Cerebellar nuclear complex (tissue), 1 donor: Measurements from ENCODE around the gene RIGI.
"Not testable (repeated sequence)": the region's sequence is repeated elsewhere in the genome, so short reads cannot be mapped to it uniquely, and the experiment has no call there.

Source experiments
- DNase-seq, 2 experiments: peaks; one replicate each; lab custom pipeline; 2025; lab: John Stamatoyannopoulos, UW

Gene RIGI

DNA sequence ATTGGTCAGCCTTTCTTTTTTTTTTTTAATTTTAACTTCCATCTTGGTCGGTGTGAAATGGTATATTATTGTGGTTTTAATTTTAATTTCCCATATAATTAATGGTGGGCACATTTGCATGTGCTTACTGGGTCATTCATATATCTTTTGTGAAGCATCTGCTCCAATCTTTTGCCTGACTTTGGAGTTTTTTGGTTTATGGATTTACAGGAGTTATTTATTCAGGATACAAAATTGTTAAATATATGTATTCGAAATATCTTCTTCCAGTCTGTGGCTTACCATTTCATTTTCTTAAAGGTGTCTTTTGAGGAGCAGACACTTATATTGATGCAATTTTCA lies 682 bp upstream of the RIGI start:
- DNase-seq, result no peak

- no peak for DNase-seq
These were observed 326 bp downstream of the RIGI start for GRCh38 chr9:32525709-32526030.

DNA sequence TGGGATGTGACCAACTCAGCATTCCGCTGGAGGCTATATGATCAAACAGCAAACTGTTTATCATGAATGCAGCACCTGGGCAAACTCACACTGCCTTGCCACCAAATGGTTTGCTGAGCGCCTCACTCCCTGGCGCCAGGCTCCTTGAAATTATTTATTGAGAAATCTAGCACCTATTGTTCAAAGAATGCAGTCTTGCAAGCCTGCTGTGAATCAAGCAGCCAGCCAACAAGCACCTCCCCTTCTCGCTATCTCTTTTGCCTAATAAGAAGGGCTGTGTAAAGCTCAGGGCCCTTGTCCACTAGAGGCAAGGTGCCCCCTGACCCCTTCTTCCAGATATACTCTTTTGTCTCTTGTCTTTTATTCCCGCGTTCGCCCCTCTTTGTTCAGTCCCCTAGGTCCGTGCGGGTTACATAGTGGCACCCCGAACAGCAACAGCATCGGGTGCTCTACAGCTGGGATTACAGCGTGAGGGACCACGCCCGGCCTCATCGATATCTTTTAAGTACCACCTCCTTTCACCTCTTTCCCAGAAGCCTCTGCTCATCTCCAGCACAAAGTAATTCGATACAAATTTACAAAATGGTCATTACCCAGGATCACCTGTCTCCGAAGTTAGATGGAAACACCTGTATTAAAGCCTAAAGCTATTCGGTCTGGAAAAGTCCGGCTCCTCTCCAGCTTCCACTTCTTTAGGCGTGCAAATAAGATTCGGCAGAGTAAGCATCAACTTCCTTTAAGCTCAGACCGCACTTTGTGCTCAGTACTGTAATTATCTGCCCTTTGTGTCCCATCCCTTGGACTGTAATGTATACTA lies 896 bp downstream of the RIGI start:
- DNase-seq, result no peak

- DNase-seq, result not testable (repeated sequence)
These were observed 1.5 kb downstream of the RIGI start for GRCh38 chr9:32524558-32524891.

DNA sequence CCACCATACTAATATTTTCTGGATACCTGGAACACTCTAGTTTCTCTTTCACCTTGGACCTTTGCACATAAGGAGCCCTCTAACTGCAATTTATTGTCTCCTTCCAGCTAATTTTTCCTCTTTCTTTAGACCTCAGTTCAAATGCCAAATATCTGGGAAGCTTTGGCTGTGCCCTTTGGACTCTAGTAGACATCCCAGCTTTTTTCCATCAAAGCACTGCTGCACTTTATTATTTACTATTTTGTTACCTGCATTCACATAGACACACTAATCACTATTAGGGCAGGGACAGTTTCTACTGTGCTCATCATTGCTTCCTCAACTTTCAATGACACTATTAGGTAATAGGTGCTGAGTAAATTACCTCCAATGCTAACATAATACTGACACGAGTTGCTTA lies 2.1 kb downstream of the RIGI start:
- DNase-seq, result no peak

- no peak for DNase-seq
These were observed 7.7 kb downstream of the RIGI start for GRCh38 chr9:32518276-32518675.

GRCh38 chr9:32516241-32516640 lies 9.8 kb downstream of the RIGI start:
- DNase-seq, result no peak

GRCh38 chr9:32508728-32509127 lies 17.3 kb downstream of the RIGI start:
- no peak for DNase-seq

DNA sequence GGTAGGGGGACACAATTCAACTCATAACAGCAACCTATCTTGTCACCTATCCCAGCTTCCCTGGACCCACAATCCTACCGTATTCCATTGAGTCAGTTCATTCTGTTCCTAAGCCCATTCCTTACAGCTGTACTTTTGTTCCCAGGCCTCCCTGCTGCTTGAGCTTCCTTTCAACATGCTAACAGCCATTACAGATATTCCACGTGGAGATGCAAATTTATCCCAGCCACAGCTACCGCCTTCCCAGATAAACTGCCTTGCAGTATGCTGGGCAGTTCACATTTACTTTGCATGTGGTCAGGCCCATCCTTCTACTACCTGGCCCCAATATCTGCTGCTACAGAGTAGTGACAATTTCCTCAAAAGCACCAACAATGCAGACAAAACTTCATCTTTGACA lies 23.0 kb downstream of the RIGI start:
- DNase-seq, result no peak

DNA sequence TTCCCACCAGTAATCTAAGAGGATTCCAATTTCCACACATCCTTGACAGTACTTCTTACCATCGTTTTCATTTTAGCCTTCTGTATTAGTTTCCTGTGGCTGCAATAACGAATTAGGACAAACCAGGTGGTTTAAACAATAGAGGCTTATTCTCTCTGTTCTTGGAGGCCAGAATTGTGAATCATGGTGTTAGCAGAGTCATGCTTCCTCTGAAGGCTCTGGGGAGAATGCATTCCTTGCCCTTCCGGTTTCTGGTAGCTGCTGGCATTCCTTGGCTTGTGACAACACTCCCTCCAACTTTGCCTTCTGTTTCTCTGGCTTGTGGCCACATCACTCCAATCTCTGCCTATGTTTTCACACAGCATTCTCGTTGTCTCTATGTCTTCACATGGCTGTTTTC lies 23.5 kb downstream of the RIGI start:
- no peak for DNase-seq

- DNase-seq, result no peak
These were observed 24.1 kb downstream of the RIGI start for GRCh38 chr9:32501868-32502267.

DNA sequence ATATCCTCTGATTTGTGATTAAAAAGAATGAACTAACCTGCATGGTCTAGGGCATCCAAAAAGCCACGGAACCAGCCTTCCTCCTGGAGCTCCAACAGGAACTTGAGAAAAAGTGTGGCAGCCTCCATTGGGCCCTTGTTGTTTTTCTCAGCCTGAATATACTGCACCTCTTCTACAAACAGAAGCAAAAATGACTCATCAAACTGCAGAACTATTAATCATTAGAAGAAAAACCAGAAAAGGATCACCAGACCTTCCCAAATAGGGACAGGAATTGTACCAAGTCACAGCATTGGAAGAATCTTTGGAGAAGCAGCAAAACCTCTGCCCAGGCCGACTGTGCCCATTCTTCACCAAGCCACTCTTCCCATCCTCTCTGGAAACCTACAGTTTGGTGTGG lies 25.2 kb downstream of the RIGI start:
- no peak for DNase-seq

- no peak for DNase-seq
These were observed 28.1 kb downstream of the RIGI start for GRCh38 chr9:32497921-32498320.

DNA sequence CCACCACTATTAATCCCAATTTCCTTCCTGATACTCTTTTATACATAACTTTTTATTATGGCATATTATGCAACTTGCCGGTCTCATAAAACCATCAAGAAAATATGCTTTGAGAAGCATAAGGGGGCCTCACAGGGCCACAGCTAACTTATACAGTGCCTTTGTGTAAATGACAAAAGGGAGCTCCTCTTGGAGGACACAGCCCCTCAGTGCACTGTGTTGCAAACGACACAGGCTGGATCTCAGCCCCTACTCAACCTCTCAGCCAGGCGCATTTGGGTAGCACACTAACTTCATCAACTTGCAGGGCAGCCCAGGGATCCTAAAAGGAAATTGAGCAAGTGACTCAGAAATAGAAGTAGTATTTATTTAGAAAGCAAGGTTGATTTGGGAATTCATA lies 35.4 kb downstream of the RIGI start:
- DNase-seq, result no peak

- no peak for DNase-seq
These were observed 38.0 kb downstream of the RIGI start for GRCh38 chr9:32487981-32488380.

GRCh38 chr9:32486839-32487562 lies 39.0 kb downstream of the RIGI start:
- DNase-seq, result no peak

- DNase-seq, result no peak
These were observed 42.7 kb downstream of the RIGI start for GRCh38 chr9:32483343-32483742.
